Endodermal cell (in vitro differentiated cells): ENCODE measurements around the gene DNHD1. TPM values are rescaled to one million over a fixed set of nuclear protein-coding genes. Genes with fewer than 3 reads are reported as not detected.

ENCODE experiments used
- DNase-seq: peaks from one replicate; pipeline ENCODE4 v3.0.0-alpha.2; 2017
- H3K27ac ChIP-seq: 2 replicates; pipeline ENCODE4 v1.5.1; 2013; ENCODE audit warnings: mild to moderate bottlenecking, low read depth, low read length, moderate library complexity
- H3K27me3 ChIP-seq: 2 replicates; pipeline ENCODE4 v1.6.1; 2013; ENCODE audit warnings: mild to moderate bottlenecking, low read length, moderate library complexity; ENCODE audit not compliant: insufficient read depth, control insufficient read depth, poor library complexity, severe bottlenecking
- H3K36me3 ChIP-seq: 2 replicates; pipeline ENCODE4 v1.7.0; 2013; ENCODE audit warnings: mild to moderate bottlenecking, low read length, moderate library complexity; ENCODE audit not compliant: control insufficient read depth, insufficient read depth
- H3K4me1 ChIP-seq: one replicate; pipeline ENCODE4 v1.7.0; 2013; ENCODE audit warnings: low read length; ENCODE audit not compliant: control insufficient read depth, insufficient read depth
- H3K4me3 ChIP-seq: 2 replicates; pipeline ENCODE4 v1.5.1; 2013; ENCODE audit warnings: mild to moderate bottlenecking, low read length, moderate library complexity
- H3K9ac ChIP-seq: 2 replicates; pipeline ENCODE4 v1.6.1; 2013; ENCODE audit warnings: mild to moderate bottlenecking, low read length, moderate library complexity; ENCODE audit not compliant: poor library complexity, severe bottlenecking; ENCODE audit errors: extremely low read depth
- H3K9me3 ChIP-seq: 2 replicates; pipeline ENCODE4 v1.6.1; 2013; ENCODE audit warnings: mild to moderate bottlenecking, low read length, moderate library complexity; ENCODE audit not compliant: control insufficient read depth
- H3K27ac Mint-ChIP-seq: 2 replicates; pipeline ENCODE4 v1.8.0; 2020; ENCODE audit warnings: mixed read lengths
- H3K27me3 Mint-ChIP-seq: 2 replicates; pipeline ENCODE4 v1.8.0; 2021; ENCODE audit warnings: mild to moderate bottlenecking, mixed read lengths; ENCODE audit not compliant: insufficient read depth
- H3K36me3 Mint-ChIP-seq: 2 replicates; pipeline ENCODE4 v1.8.0; 2020; ENCODE audit warnings: low read depth, mixed read lengths
- H3K4me1 Mint-ChIP-seq: 2 replicates; pipeline ENCODE4 v1.8.0; 2020; ENCODE audit warnings: mixed read lengths
- H3K4me3 Mint-ChIP-seq: 2 replicates; pipeline ENCODE4 v1.8.0; 2020; ENCODE audit warnings: mild to moderate bottlenecking, moderate library complexity, mixed read lengths
- H3K9me3 Mint-ChIP-seq: 2 replicates; pipeline ENCODE4 v1.8.0; 2020; ENCODE audit warnings: mild to moderate bottlenecking, mixed read lengths
- CTCF ChIP-seq: fragments of 200-600 bp; sonication (generic); conservative IDR thresholded peaks from 2 replicates; pipeline ENCODE4 v1.5.0; 2021; ENCODE audit warnings: antibody characterized with exemption, mild to moderate bottlenecking
- WGBS, 2 experiments: methylation state at CpG; one replicate each; pipeline versions ENCODE4 v1.1.5 to v1.1.7; 2013; ENCODE audit warnings: missing lambda C conversion rate in 2 of 2, mixed read lengths in 1 of 2; ENCODE audit not compliant: insufficient coverage in 1 of 2, insufficient read length in 1 of 2; 5-methylcytosine and 5-hydroxymethylcytosine counted together
- total RNA-seq, 2 donors: library from RNA; stranded (reverse); fragmentation: NEBNext Ultra II Directional in 1 of 2; extraction: Animal tissue kit (Norgen Biotek cat#: 25700) in 1 of 2; gene quantifications; 2 replicates in 1 of 2; 3 replicates in 1 of 2; pipeline ENCODE4 v1.2.1, GENCODE V29; 2021

DNHD1 gene
- total RNA-seq, 2 donors from 2014 or later = 11.0 to 12.2 TPM

GRCh38 chr11:6602096-6602940 lies 105.2 kb downstream of the DNHD1 start:
- H3K9me3 ChIP-seq = no peaks in the 10 kb centered on the region
- TF ChIP-seq CTCF = no peak
- peaks cover 39% of the 10 kb centered on the region for H3K36me3 ChIP-seq
- no peak overlapping the region for H3K4me3 Mint-ChIP-seq
- H3K4me3 ChIP-seq = peak overlapping the region; percentile 93
- no peaks in the 10 kb centered on the region for H3K9me3 Mint-ChIP-seq
- no peaks in the 10 kb centered on the region for H3K27me3 ChIP-seq
- H3K27me3 Mint-ChIP-seq = no peaks in the 10 kb centered on the region
- peaks cover 5% of the 10 kb centered on the region for H3K4me1 ChIP-seq
- 61 to 71% methylated on average over 2 to 7 of the region's 7 CpGs for WGBS, 2 experiments
- H3K27ac Mint-ChIP-seq = no peak overlapping the region
- peaks cover 17% of the 10 kb centered on the region for H3K36me3 Mint-ChIP-seq
- H3K4me1 Mint-ChIP-seq = peaks cover 10% of the 10 kb centered on the region
- no peak overlapping the region for H3K27ac ChIP-seq
- H3K9ac ChIP-seq = peak overlapping the region; percentile 82
- DNase-seq = peak; percentile 33

GRCh38 chr11:6603287-6604080 lies 106.4 kb downstream of the DNHD1 start, which contains the start of the genes ILK and RRP8:
TSS of gene ILK (plus strand) at chr11:6603774. CDS start at chr11:6604272, 498 bp downstream.
TSS of gene RRP8 (minus strand) at chr11:6603616. CDS start at chr11:6603502, 114 bp downstream.
- peak within 1 kb of the TSS; percentile 67 for H3K27ac ChIP-seq
- no peaks in the 10 kb centered on the region for H3K9me3 ChIP-seq
- H3K9me3 Mint-ChIP-seq = no peaks in the 10 kb centered on the region
- no peak within 1 kb of the TSS for H3K4me3 Mint-ChIP-seq
- TF ChIP-seq CTCF = no peak
- H3K27me3 Mint-ChIP-seq = no peaks in the 10 kb centered on the region
- 0 to 2% methylated on average over 15 to 72 of the region's 72 CpGs for WGBS, 2 experiments
- H3K9ac ChIP-seq = peak within 1 kb of the TSS; percentile 82
- peaks cover 28% of the 10 kb centered on the region for H3K36me3 Mint-ChIP-seq
- H3K27ac Mint-ChIP-seq = no peak within 1 kb of the TSS
- DNase-seq = peak; percentile 97
- peak within 1 kb of the TSS; percentile 93 for H3K4me3 ChIP-seq
- peaks cover 14% of the 10 kb centered on the region for H3K4me1 Mint-ChIP-seq
- H3K36me3 ChIP-seq = peaks cover 45% of the 10 kb centered on the region
- no peaks in the 10 kb centered on the region for H3K27me3 ChIP-seq
- H3K4me1 ChIP-seq = peaks cover 5% of the 10 kb centered on the region

GRCh38 chr11:6604081-6604626 lies 107.1 kb downstream of the DNHD1 start:
- H3K36me3 ChIP-seq = peaks cover 46% of the 10 kb centered on the region
- H3K36me3 Mint-ChIP-seq = peaks cover 30% of the 10 kb centered on the region
- H3K4me3 Mint-ChIP-seq = no peak overlapping the region
- no peaks in the 10 kb centered on the region for H3K9me3 Mint-ChIP-seq
- no peaks in the 10 kb centered on the region for H3K27me3 Mint-ChIP-seq
- H3K27me3 ChIP-seq = no peaks in the 10 kb centered on the region
- no peak overlapping the region for H3K27ac Mint-ChIP-seq
- H3K4me1 ChIP-seq = peaks cover 5% of the 10 kb centered on the region
- H3K4me1 Mint-ChIP-seq = peaks cover 14% of the 10 kb centered on the region
- WGBS, 2 experiments = 0% methylated on average over 1 to 20 of the region's 20 CpGs
- H3K9ac ChIP-seq = peak overlapping the region; percentile 82
- TF ChIP-seq CTCF = peak; percentile 40
- H3K9me3 ChIP-seq = no peaks in the 10 kb centered on the region
- peak overlapping the region; percentile 93 for H3K4me3 ChIP-seq
- H3K27ac ChIP-seq = peak overlapping the region; percentile 67
- peak; percentile 79 for DNase-seq
